ENCODE results near the gene ARF6. TPM values are rescaled to one million over a fixed set of nuclear protein-coding genes. Genes with fewer than 3 reads are reported as not detected.

The ARF6 gene
- total and polyA plus RNA-seq, 10 of the 15 experiments (the other 5 are each of a cell fraction or from before 2014, with no cell fraction given): 46.8 to 128 (median 71.9) TPM

DNA sequence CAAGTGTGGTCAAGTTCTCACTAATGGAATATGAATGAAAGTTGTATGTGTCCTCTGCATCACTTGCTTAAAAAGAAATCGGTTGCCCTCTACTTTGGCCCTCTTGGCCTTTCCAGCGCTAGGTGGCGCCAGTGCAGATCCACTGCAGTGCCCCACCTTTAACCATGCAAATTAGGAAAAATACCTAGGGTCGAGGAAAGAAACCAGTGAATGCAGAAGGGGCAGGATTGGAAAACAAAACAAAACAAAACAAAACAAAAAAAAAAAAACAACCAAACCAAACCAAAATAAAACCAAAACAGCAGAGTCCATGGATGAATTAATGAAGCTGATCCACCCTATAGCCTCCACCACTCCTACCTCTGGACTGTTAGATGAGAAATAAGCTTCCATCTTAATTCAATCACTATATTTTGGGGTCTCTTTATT lies 27.4 kb upstream of the ARF6 start:
- no peak overlapping the region for H2AFZ ChIP-seq (ENCODE audit: control insufficient read depth, low read depth, low read length)
- H3K4me1 ChIP-seq (ENCODE audit: control insufficient read depth, insufficient read depth, low read length): peaks cover 13% of the 10 kb centered on the region
- H3K4me2 ChIP-seq (ENCODE audit: control insufficient read depth, insufficient read depth): 0 out of 2 replicates have a peak overlapping the region, but pooled peaks have one; percentile 40
- CTCF ChIA-PET: interaction anchor here (0.5 to 13.8 kb wide), 31 partner anchors 8 to 302 kb away, joined by 3 to 243 read pairs (median 4); partner anchors contain the start of genes ARF6 and NEMF
- H3K27ac ChIP-seq (ENCODE audit: control insufficient read depth, insufficient read depth): no peak overlapping the region
- H3K9me3 ChIP-seq (replicated peaks; ENCODE audit: control insufficient read depth, insufficient read depth, low read length): no peaks in the 10 kb centered on the region
- no peaks in the 10 kb centered on the region for H3K36me3 ChIP-seq (ENCODE audit: control insufficient read depth in 2 of 2, insufficient read depth in 2 of 2, low read length in 1 of 2)
- FAIRE-seq: peak; percentile 69
- H4K20me1 ChIP-seq (ENCODE audit: control insufficient read depth, insufficient read depth): no peaks in the 10 kb centered on the region
- H3K27me3 ChIP-seq (replicated peaks in 1 of 2; ENCODE audit: control insufficient read depth in 2 of 2, insufficient read depth in 2 of 2, low read length in 1 of 2): no peaks in the 10 kb centered on the region
- ATAC-seq: 0 out of 3 replicates have a peak, but pooled peaks have one; percentile 8
- in situ Hi-C loops (cut with MboI) (loop anchor here (10.0 kb wide), 1 partner anchor 229 kb away; no protein-coding TSS in a partner anchor), intact Hi-C loops (cut with micrococcal nuclease; ENCODE audit: unreplicated experiment) (loop anchor here (1.0 kb wide), 1 partner anchor 240 kb away; no protein-coding TSS in a partner anchor)
- POLR2A ChIA-PET: interaction anchor here (0.7 to 6.6 kb wide), 9 partner anchors 13 to 500 kb away, joined by 3 to 60 read pairs (median 4); partner anchors contain the start of gene NEMF
- H3K4me3 ChIP-seq: no peak overlapping the region
- RAD21 ChIA-PET (ENCODE audit: unreplicated experiment): interaction anchor here (0.6 to 6.3 kb wide), 23 partner anchors 12 to 269 kb away, joined by 3 to 80 read pairs (median 4); partner anchors contain the start of gene ARF6
- no TSS peak for BruUV-seq (replicated peaks)
- WGBS (ENCODE audit: insufficient coverage, insufficient replicate concordance, low lambda C conversion rate, missing lambda C conversion rate): 2% methylated on average over 4 of the region's 4 CpGs
- peaks cover 15% of the 10 kb centered on the region for H3K79me2 ChIP-seq (ENCODE audit: control insufficient read depth, insufficient read depth, low read length)
- SMC1A ChIA-PET (ENCODE audit: uncharacterized antibody, unreplicated experiment): interaction anchor here (0.6 to 11.4 kb wide), 34 partner anchors 13 to 285 kb away, joined by 3 to 91 read pairs (median 4); partner anchors contain the start of genes NEMF and VCPKMT
- no peak for DNase-seq (ENCODE audit: low read depth, low spot score)
- no peak overlapping the region for H3K9ac ChIP-seq (ENCODE audit: control insufficient read depth, insufficient read depth, low read length)
- TF ChIP-seq MEF2A (IDR thresholded peaks at IDR 0.05; ENCODE audit: insufficient read depth, low read depth, low read length) (0 out of 2 replicates have a peak, but pooled peaks have one; percentile 17), HCFC1 (IDR thresholded peaks at IDR 0.05; ENCODE audit: low read length) (no peak), IKZF2 (IDR thresholded peaks at IDR 0.05) (0 out of 4 replicates have a peak, but pooled peaks of 1 of the 2 experiments have one; percentile 31), KLF5 (IDR thresholded peaks at IDR 0.05; ENCODE audit: partially characterized antibody) (no peak), IRF4 (IDR thresholded peaks at IDR 0.05; ENCODE audit: low read depth, low read length) (no peak), SUZ12 (IDR thresholded peaks at IDR 0.05; ENCODE audit: unreplicated experiment) (no peak), POU2F2 (IDR thresholded peaks at IDR 0.05; ENCODE audit: borderline replicate concordance, low read depth, low read length) (peak; percentile 84; the same call in 2 of the 3 replicates), EP300 (IDR thresholded peaks at IDR 0.05; ENCODE audit: borderline replicate concordance in 1 of 2, control insufficient read depth in 1 of 2, low read depth in 2 of 2, low read length in 2 of 2) (no peak), BHLHE40 (IDR thresholded peaks at IDR 0.05; ENCODE audit: borderline replicate concordance in 1 of 2, low read depth in 2 of 2, low read length in 1 of 2) (no peak), STAT3 (IDR thresholded peaks at IDR 0.05; ENCODE audit: low read depth, low read length) (no peak), CBFB (IDR thresholded peaks at IDR 0.05; ENCODE audit: low read depth) (no peak), ZBED1 (IDR thresholded peaks at IDR 0.05; ENCODE audit: borderline replicate concordance) (no peak), GATAD2B (conservative IDR thresholded peaks at IDR 0.05; ENCODE audit: low read depth) (no peak), NRF1 (conservative IDR thresholded peaks at IDR 0.05; ENCODE audit: low read depth, low read length) (no peak), ZNF24 (IDR thresholded peaks at IDR 0.05) (peak; percentile 74)
- TF ChIP-seq, protein P1, sequence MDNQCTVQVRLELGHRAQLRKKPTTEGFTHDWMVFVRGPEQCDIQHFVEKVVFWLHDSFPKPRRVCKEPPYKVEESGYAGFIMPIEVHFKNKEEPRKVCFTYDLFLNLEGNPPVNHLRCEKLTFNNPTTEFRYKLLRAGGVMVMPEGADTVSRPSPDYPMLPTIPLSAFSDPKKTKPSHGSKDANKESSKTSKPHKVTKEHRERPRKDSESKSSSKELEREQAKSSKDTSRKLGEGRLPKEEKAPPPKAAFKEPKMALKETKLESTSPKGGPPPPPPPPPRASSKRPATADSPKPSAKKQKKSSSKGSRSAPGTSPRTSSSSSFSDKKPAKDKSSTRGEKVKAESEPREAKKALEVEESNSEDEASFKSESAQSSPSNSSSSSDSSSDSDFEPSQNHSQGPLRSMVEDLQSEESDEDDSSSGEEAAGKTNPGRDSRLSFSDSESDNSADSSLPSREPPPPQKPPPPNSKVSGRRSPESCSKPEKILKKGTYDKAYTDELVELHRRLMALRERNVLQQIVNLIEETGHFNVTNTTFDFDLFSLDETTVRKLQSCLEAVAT (IDR thresholded peaks at IDR 0.05): peak; percentile 59
- TF ChIP-seq, protein P2, sequence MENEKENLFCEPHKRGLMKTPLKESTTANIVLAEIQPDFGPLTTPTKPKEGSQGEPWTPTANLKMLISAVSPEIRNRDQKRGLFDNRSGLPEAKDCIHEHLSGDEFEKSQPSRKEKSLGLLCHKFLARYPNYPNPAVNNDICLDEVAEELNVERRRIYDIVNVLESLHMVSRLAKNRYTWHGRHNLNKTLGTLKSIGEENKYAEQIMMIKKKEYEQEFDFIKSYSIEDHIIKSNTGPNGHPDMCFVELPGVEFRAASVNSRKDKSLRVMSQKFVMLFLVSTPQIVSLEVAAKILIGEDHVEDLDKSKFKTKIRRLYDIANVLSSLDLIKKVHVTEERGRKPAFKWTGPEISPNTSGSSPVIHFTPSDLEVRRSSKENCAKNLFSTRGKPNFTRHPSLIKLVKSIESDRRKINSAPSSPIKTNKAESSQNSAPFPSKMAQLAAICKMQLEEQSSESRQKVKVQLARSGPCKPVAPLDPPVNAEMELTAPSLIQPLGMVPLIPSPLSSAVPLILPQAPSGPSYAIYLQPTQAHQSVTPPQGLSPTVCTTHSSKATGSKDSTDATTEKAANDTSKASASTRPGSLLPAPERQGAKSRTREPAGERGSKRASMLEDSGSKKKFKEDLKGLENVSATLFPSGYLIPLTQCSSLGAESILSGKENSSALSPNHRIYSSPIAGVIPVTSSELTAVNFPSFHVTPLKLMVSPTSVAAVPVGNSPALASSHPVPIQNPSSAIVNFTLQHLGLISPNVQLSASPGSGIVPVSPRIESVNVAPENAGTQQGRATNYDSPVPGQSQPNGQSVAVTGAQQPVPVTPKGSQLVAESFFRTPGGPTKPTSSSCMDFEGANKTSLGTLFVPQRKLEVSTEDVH (IDR thresholded peaks at IDR 0.05; ENCODE audit: low read depth, partially characterized antibody): peak; percentile 54
- TF ChIP-seq, protein P3, sequence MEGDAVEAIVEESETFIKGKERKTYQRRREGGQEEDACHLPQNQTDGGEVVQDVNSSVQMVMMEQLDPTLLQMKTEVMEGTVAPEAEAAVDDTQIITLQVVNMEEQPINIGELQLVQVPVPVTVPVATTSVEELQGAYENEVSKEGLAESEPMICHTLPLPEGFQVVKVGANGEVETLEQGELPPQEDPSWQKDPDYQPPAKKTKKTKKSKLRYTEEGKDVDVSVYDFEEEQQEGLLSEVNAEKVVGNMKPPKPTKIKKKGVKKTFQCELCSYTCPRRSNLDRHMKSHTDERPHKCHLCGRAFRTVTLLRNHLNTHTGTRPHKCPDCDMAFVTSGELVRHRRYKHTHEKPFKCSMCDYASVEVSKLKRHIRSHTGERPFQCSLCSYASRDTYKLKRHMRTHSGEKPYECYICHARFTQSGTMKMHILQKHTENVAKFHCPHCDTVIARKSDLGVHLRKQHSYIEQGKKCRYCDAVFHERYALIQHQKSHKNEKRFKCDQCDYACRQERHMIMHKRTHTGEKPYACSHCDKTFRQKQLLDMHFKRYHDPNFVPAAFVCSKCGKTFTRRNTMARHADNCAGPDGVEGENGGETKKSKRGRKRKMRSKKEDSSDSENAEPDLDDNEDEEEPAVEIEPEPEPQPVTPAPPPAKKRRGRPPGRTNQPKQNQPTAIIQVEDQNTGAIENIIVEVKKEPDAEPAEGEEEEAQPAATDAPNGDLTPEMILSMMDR (IDR thresholded peaks at IDR 0.05 in 2 of 3, conservative IDR thresholded peaks at IDR 0.05 in 1 of 3; ENCODE audit: control insufficient read depth in 2 of 3, extremely low read depth in 1 of 3, insufficient read depth in 1 of 3, low read depth in 3 of 3, low read length in 3 of 3): peak; percentile 81 to 92 (median 87)
